ENCODE results near the gene SORCS2.
"Not testable (repeated sequence)": the region's sequence is repeated elsewhere in the genome, so short reads cannot be mapped to it uniquely, and the experiment has no call there.

The SORCS2 gene

GRCh38 chr4:7575426-7575825 lies 383.1 kb downstream of the SORCS2 start (continued):
- no peak for TF ChIP-seq ZSCAN5A (tag by site-specific recombination; IDR thresholded peaks at IDR 0.05)

- H3K9me3 ChIP-seq (ENCODE audit: control insufficient read depth, insufficient read depth, low read depth, low read length); H3K4me1 ChIP-seq (ENCODE audit: control insufficient read depth, insufficient read depth, low read length); H3K27ac ChIP-seq (ENCODE audit: extremely low read depth, low read depth, low read length); POLR2A ChIA-PET; H3K36me3 ChIP-seq (ENCODE audit: control insufficient read depth in 2 of 2, insufficient read depth in 1 of 2, low read length in 2 of 2); CTCF ChIA-PET; H3K4me3 ChIP-seq (ENCODE audit: low read depth, low read length); TF ChIP-seq ZNF274 (IDR thresholded peaks at IDR 0.05; ENCODE audit: low read length): not testable (repeated sequence)
- TF ChIP-seq ZNF274 (tag by site-specific recombination; IDR thresholded peaks at IDR 0.05; ENCODE audit: borderline replicate concordance) (peak; percentile 92), TRIM28 (IDR thresholded peaks at IDR 0.05; ENCODE audit: borderline replicate concordance, low read length) (peak; percentile 88; the same call in 1 of the 2 replicates), SETDB1 (IDR thresholded peaks at IDR 0.05; ENCODE audit: insufficient read length, low read length) (peak; percentile 92)
Observed at GRCh38 chr4:7577361-7578039, 385.2 kb downstream of the SORCS2 start.

- H3K9me3 ChIP-seq (ENCODE audit: control insufficient read depth, insufficient read depth, low read depth, low read length) = no peaks in the 10 kb centered on the region
- POLR2A ChIA-PET = interaction anchor here (1.2 kb wide), 1 partner anchor 10 kb away, joined by 4 read pairs; no protein-coding TSS in a partner anchor
- CTCF ChIA-PET = no interaction called here
- TF ChIP-seq ZNF747 (tag by site-specific recombination; IDR thresholded peaks at IDR 0.05) (no peak), ZBTB48 (tag by site-specific recombination; IDR thresholded peaks at IDR 0.05) (no peak), SCRT1 (tag by site-specific recombination; IDR thresholded peaks at IDR 0.05; ENCODE audit: borderline replicate concordance) (no peak), ZNF214 (tag by site-specific recombination; IDR thresholded peaks at IDR 0.05; ENCODE audit: borderline replicate concordance) (no peak)
- TF ChIP-seq, protein P1, sequence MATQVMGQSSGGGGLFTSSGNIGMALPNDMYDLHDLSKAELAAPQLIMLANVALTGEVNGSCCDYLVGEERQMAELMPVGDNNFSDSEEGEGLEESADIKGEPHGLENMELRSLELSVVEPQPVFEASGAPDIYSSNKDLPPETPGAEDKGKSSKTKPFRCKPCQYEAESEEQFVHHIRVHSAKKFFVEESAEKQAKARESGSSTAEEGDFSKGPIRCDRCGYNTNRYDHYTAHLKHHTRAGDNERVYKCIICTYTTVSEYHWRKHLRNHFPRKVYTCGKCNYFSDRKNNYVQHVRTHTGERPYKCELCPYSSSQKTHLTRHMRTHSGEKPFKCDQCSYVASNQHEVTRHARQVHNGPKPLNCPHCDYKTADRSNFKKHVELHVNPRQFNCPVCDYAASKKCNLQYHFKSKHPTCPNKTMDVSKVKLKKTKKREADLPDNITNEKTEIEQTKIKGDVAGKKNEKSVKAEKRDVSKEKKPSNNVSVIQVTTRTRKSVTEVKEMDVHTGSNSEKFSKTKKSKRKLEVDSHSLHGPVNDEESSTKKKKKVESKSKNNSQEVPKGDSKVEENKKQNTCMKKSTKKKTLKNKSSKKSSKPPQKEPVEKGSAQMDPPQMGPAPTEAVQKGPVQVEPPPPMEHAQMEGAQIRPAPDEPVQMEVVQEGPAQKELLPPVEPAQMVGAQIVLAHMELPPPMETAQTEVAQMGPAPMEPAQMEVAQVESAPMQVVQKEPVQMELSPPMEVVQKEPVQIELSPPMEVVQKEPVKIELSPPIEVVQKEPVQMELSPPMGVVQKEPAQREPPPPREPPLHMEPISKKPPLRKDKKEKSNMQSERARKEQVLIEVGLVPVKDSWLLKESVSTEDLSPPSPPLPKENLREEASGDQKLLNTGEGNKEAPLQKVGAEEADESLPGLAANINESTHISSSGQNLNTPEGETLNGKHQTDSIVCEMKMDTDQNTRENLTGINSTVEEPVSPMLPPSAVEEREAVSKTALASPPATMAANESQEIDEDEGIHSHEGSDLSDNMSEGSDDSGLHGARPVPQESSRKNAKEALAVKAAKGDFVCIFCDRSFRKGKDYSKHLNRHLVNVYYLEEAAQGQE (tag by site-specific recombination; IDR thresholded peaks at IDR 0.05) = peak; percentile 95
- TF ChIP-seq, protein P2, sequence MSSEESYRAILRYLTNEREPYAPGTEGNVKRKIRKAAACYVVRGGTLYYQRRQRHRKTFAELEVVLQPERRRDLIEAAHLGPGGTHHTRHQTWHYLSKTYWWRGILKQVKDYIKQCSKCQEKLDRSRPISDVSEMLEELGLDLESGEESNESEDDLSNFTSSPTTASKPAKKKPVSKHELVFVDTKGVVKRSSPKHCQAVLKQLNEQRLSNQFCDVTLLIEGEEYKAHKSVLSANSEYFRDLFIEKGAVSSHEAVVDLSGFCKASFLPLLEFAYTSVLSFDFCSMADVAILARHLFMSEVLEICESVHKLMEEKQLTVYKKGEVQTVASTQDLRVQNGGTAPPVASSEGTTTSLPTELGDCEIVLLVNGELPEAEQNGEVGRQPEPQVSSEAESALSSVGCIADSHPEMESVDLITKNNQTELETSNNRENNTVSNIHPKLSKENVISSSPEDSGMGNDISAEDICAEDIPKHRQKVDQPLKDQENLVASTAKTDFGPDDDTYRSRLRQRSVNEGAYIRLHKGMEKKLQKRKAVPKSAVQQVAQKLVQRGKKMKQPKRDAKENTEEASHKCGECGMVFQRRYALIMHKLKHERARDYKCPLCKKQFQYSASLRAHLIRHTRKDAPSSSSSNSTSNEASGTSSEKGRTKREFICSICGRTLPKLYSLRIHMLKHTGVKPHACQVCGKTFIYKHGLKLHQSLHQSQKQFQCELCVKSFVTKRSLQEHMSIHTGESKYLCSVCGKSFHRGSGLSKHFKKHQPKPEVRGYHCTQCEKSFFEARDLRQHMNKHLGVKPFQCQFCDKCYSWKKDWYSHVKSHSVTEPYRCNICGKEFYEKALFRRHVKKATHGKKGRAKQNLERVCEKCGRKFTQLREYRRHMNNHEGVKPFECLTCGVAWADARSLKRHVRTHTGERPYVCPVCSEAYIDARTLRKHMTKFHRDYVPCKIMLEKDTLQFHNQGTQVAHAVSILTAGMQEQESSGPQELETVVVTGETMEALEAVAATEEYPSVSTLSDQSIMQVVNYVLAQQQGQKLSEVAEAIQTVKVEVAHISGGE (tag by site-specific recombination; conservative IDR thresholded peaks at IDR 0.05; ENCODE audit: low read depth) = no peak
- H3K27ac ChIP-seq (ENCODE audit: extremely low read depth, low read depth, low read length) = no peak overlapping the region
- H3K4me3 ChIP-seq (ENCODE audit: low read depth, low read length) = no peak overlapping the region
- no peaks in the 10 kb centered on the region for H3K4me1 ChIP-seq (ENCODE audit: control insufficient read depth, insufficient read depth, low read length)
- H3K36me3 ChIP-seq (ENCODE audit: control insufficient read depth in 2 of 2, insufficient read depth in 1 of 2, low read length in 2 of 2) = no peaks in the 10 kb centered on the region
Observed at GRCh38 chr4:7581477-7581876, 389.1 kb downstream of the SORCS2 start.

Data from HEK293 (cell line).